HL-60 (cell line): ENCODE measurements around the gene SMIM22.

ENCODE experiments used
- DNase-seq, 2 experiments: peaks; one replicate each; pipeline ENCODE4 v3.0.0-alpha.2; 2010 to 2020; ENCODE audit warnings: low read depth in 1 of 2, low spot score in 1 of 2
- H3K27ac ChIP-seq: fragments of 250-450 bp; sonication (Bioruptor Pico); replicated peaks from 2 replicates; pipeline ENCODE4 v1.5.1; 2020; ENCODE audit warnings: mild to moderate bottlenecking, moderate library complexity
- H3K27me3 ChIP-seq: fragments of 250-450 bp; sonication (Bioruptor Pico); 2 replicates; pipeline ENCODE4 v1.5.1; 2021; ENCODE audit warnings: mild to moderate bottlenecking, moderate library complexity; ENCODE audit not compliant: insufficient read depth, poor library complexity, severe bottlenecking
- H3K4me3 ChIP-seq: replicated peaks from 2 replicates; pipeline ENCODE4 v1.5.1; 2011; ENCODE audit warnings: mild to moderate bottlenecking, control low read depth, low read length; ENCODE audit not compliant: insufficient read depth
- CTCF ChIP-seq: IDR thresholded peaks from one replicate; pipeline ENCODE4 v1.5.1; 2011; ENCODE audit warnings: low read length, control low read depth, inconsistent platforms; ENCODE audit not compliant: insufficient read depth
- GABPA ChIP-seq: IDR thresholded peaks from 2 replicates; pipeline ENCODE4 v1.6.1; 2012; ENCODE audit warnings: low read depth
- POLR2AphosphoS5 ChIP-seq: IDR thresholded peaks from 2 replicates; pipeline ENCODE4 v1.6.1; 2012; ENCODE audit warnings: low read depth
- REST ChIP-seq: IDR thresholded peaks from 2 replicates; pipeline ENCODE4 v1.6.1; 2012; ENCODE audit warnings: low read depth; ENCODE audit not compliant: insufficient replicate concordance
- SPI1 ChIP-seq: IDR thresholded peaks from 2 replicates; pipeline ENCODE4 v1.6.1; 2012; ENCODE audit warnings: low read depth, mild to moderate bottlenecking, borderline replicate concordance

The SMIM22 gene

GRCh38 chr16:4806280-4806679, 11.1 kb downstream of the SMIM22 start:
- H3K27me3 ChIP-seq = no peaks in the 10 kb centered on the region

GRCh38 chr16:4811242-4811641, 16.1 kb downstream of the SMIM22 start:
- no peak for TF ChIP-seq SPI1
- Histone ChIP-seq H3K27ac (no peak overlapping the region), H3K27me3 (no peaks in the 10 kb centered on the region), H3K4me3 (no peak overlapping the region)
- DNase-seq = no peak

More at GRCh38 chr16:4806280-4806679, 11.1 kb downstream of the SMIM22 start:
- H3K27ac ChIP-seq = no peak overlapping the region
- no peak overlapping the region for H3K4me3 ChIP-seq
- DNase-seq = no peak
- TF ChIP-seq POLR2AphosphoS5 (no peak), GABPA (no peak), SPI1 (no peak), REST (no peak), CTCF (no peak)

GRCh38 chr16:4811773-4812172, 16.6 kb downstream of the SMIM22 start:
- TF ChIP-seq POLR2AphosphoS5 = no peak
- no peak for TF ChIP-seq GABPA
- TF ChIP-seq SPI1 = no peak
- TF ChIP-seq REST = no peak
- no peak for TF ChIP-seq CTCF
- H3K4me3 ChIP-seq = no peak overlapping the region
- H3K27ac ChIP-seq = no peak overlapping the region
- no peak for DNase-seq
- H3K27me3 ChIP-seq = no peaks in the 10 kb centered on the region

GRCh38 chr16:4813251-4814003, 18.3 kb downstream of the SMIM22 start:
- H3K4me3 ChIP-seq = no peak overlapping the region
- no peaks in the 10 kb centered on the region for H3K27me3 ChIP-seq
- no peak overlapping the region for H3K27ac ChIP-seq
- no peak for TF ChIP-seq REST
- TF ChIP-seq POLR2AphosphoS5 = no peak
- no peak for TF ChIP-seq GABPA
- no peak for TF ChIP-seq SPI1
- TF ChIP-seq CTCF = no peak
- no peak for DNase-seq
